Activated naive CD4-positive, alpha-beta T cell treated with anti-CD3 and anti-CD28 coated beads, Interleukin-2, amount 50 U/mL, for 72 hours (primary cell): ENCODE results near the gene DISP3. TPM values are rescaled to one million over a fixed set of nuclear protein-coding genes. Genes with fewer than 3 reads are reported as not detected.

Experiments
- ATAC-seq, 2 donors: fragments of 150-1000 bp; cut with Tn5 transposase; 2 replicates each; pipeline ENCODE4 v1.10.0; 2021; ENCODE audit warnings: mild to moderate bottlenecking in 2 of 2, moderate library complexity in 2 of 2
- DNase-seq, 2 donors: peaks; one replicate each; pipeline ENCODE4 v3.0.0; 2021 to 2022; ENCODE audit warnings: low spot score in 2 of 2
- H3K27ac Mint-ChIP-seq, 2 donors: one replicate each; pipeline ENCODE4 v1.8.0; 2022; ENCODE audit warnings: mild to moderate bottlenecking in 2 of 2, mixed read lengths in 2 of 2
- H3K36me3 Mint-ChIP-seq, 2 donors: one replicate each; pipeline ENCODE4 v1.8.0; 2022; ENCODE audit warnings: mixed read lengths in 2 of 2
- H3K9me3 Mint-ChIP-seq, 2 donors: one replicate each; pipeline ENCODE4 v1.8.0; 2022; ENCODE audit warnings: mixed read lengths in 2 of 2
- total RNA-seq, 2 donors: library from RNA; stranded (reverse); gene quantifications; one replicate each; pipeline ENCODE4 v1.2.3, GENCODE V29; 2022

Gene DISP3
- total RNA-seq, 2 donors from 2014 or later: 0.80 to 0.82 TPM

GRCh38 chr1:11537854-11538591, 59.1 kb downstream of the DISP3 start:
- DNase-seq (no peak), ATAC-seq (no peak)
- no peaks in the 10 kb centered on the region for H3K36me3 Mint-ChIP-seq
- no peak overlapping the region for H3K27ac Mint-ChIP-seq
- H3K9me3 Mint-ChIP-seq: no peaks in the 10 kb centered on the region

- DNase-seq (no peak), ATAC-seq (no peak)
- Mint-ChIP-seq H3K27ac (no peak overlapping the region), H3K36me3 (no peaks in the 10 kb centered on the region), H3K9me3 (no peaks in the 10 kb centered on the region)
Measured at GRCh38 chr1:11538886-11539285, 59.9 kb downstream of the DISP3 start.

- ATAC-seq: no peak
Measured at GRCh38 chr1:11539850-11540772, 61.2 kb downstream of the DISP3 start.

GRCh38 chr1:11540773-11541160, 61.8 kb downstream of the DISP3 start:
- H3K27ac Mint-ChIP-seq: no peak overlapping the region
- ATAC-seq: no peak
- no peak for DNase-seq
- H3K36me3 Mint-ChIP-seq: no peaks in the 10 kb centered on the region
- no peaks in the 10 kb centered on the region for H3K9me3 Mint-ChIP-seq

More at GRCh38 chr1:11539850-11540772, 61.2 kb downstream of the DISP3 start:
- DNase-seq: no peak
- Mint-ChIP-seq H3K36me3 (no peaks in the 10 kb centered on the region), H3K9me3 (no peaks in the 10 kb centered on the region), H3K27ac (peak overlapping the region in 1 of 2 donors; percentile 87)

GRCh38 chr1:11541236-11541635, 62.3 kb downstream of the DISP3 start:
- DNase-seq: no peak
- Mint-ChIP-seq H3K9me3 (no peaks in the 10 kb centered on the region), H3K36me3 (no peaks in the 10 kb centered on the region), H3K27ac (no peak overlapping the region)
- no peak for ATAC-seq

- H3K9me3 Mint-ChIP-seq: no peaks in the 10 kb centered on the region
- no peaks in the 10 kb centered on the region for H3K36me3 Mint-ChIP-seq
- H3K27ac Mint-ChIP-seq: no peak overlapping the region
- DNase-seq (no peak), ATAC-seq (no peak)
Measured at GRCh38 chr1:11541956-11542355, 63.0 kb downstream of the DISP3 start.

- Mint-ChIP-seq H3K9me3 (no peaks in the 10 kb centered on the region), H3K36me3 (no peaks in the 10 kb centered on the region), H3K27ac (no peak overlapping the region)
- no peak for DNase-seq
- no peak for ATAC-seq
Measured at GRCh38 chr1:11543392-11543791, 64.4 kb downstream of the DISP3 start.

- DNase-seq (no peak), ATAC-seq (no peak)
- Mint-ChIP-seq H3K36me3 (no peaks in the 10 kb centered on the region), H3K27ac (no peak overlapping the region), H3K9me3 (no peaks in the 10 kb centered on the region)
Measured at GRCh38 chr1:11543796-11544195, 64.8 kb downstream of the DISP3 start.

GRCh38 chr1:11546456-11546855, 67.5 kb downstream of the DISP3 start:
- Mint-ChIP-seq H3K27ac (no peak overlapping the region), H3K36me3 (peaks cover 0 to 4% of the 10 kb centered on the region in 2 donors), H3K9me3 (peaks cover 0 to 3% of the 10 kb centered on the region in 2 donors)
- ATAC-seq: no peak
- no peak for DNase-seq

GRCh38 chr1:11550664-11551283, 71.8 kb downstream of the DISP3 start:
- peaks cover 0 to 4% of the 10 kb centered on the region in 2 donors for H3K9me3 Mint-ChIP-seq
- H3K27ac Mint-ChIP-seq: no peak overlapping the region
- H3K36me3 Mint-ChIP-seq: peaks cover 0 to 6% of the 10 kb centered on the region in 2 donors
- ATAC-seq (no peak), DNase-seq (peak in 1 of 2 donors; percentile 42)

- Mint-ChIP-seq H3K9me3 (no peaks in the 10 kb centered on the region), H3K36me3 (no peaks in the 10 kb centered on the region), H3K27ac (no peak overlapping the region)
- ATAC-seq (no peak), DNase-seq (no peak)
Measured at GRCh38 chr1:11558276-11558675, 79.3 kb downstream of the DISP3 start.

- no peaks in the 10 kb centered on the region for H3K36me3 Mint-ChIP-seq
- H3K9me3 Mint-ChIP-seq: no peaks in the 10 kb centered on the region
- H3K27ac Mint-ChIP-seq: no peak overlapping the region
Measured at GRCh38 chr1:11558871-11559590, 80.1 kb downstream of the DISP3 start.

GRCh38 chr1:11559591-11559970, 80.6 kb downstream of the DISP3 start:
- ATAC-seq (no peak), DNase-seq (no peak)
- Mint-ChIP-seq H3K27ac (no peak overlapping the region), H3K36me3 (no peaks in the 10 kb centered on the region), H3K9me3 (no peaks in the 10 kb centered on the region)

More at GRCh38 chr1:11558871-11559590, 80.1 kb downstream of the DISP3 start:
- ATAC-seq (no peak), DNase-seq (no peak)

- Mint-ChIP-seq H3K27ac (no peak overlapping the region), H3K36me3 (no peaks in the 10 kb centered on the region), H3K9me3 (no peaks in the 10 kb centered on the region)
- ATAC-seq: no peak
- DNase-seq: no peak
Measured at GRCh38 chr1:11560061-11560460, 81.1 kb downstream of the DISP3 start.

- DNase-seq (no peak), ATAC-seq (no peak)
- H3K36me3 Mint-ChIP-seq: no peaks in the 10 kb centered on the region
- H3K27ac Mint-ChIP-seq: peak overlapping the region in 1 of 2 donors; percentile 44
- no peaks in the 10 kb centered on the region for H3K9me3 Mint-ChIP-seq
Measured at GRCh38 chr1:11561740-11562139, 82.8 kb downstream of the DISP3 start.

GRCh38 chr1:11562664-11563063, 83.7 kb downstream of the DISP3 start:
- ATAC-seq (no peak), DNase-seq (no peak)
- no peaks in the 10 kb centered on the region for H3K9me3 Mint-ChIP-seq
- H3K27ac Mint-ChIP-seq: no peak overlapping the region
- no peaks in the 10 kb centered on the region for H3K36me3 Mint-ChIP-seq
